GM23338 (cell line): ENCODE results near the gene ZBTB45. TPM values are rescaled to one million over a fixed set of nuclear protein-coding genes. Genes with fewer than 3 reads are reported as not detected.

Experiments used
- ATAC-seq: fragments of 200-7000 bp; cut with Tn5 transposase; 3 replicates; pipeline ENCODE4 v1.9.1; 2020
- DNase-seq: peaks from one replicate; pipeline ENCODE4 v3.0.0-alpha.2; 2015; ENCODE audit warnings: low spot score
- H2AFZ ChIP-seq: fragments of 200-600 bp; sonication (generic); 2 replicates; pipeline ENCODE4 v1.8.0; 2016; ENCODE audit warnings: antibody characterized with exemption, mild to moderate bottlenecking, moderate library complexity
- H3F3A ChIP-seq: fragments of 200-600 bp; sonication (generic); replicated peaks from 2 replicates; pipeline ENCODE4 v1.8.0; 2017; ENCODE audit warnings: antibody characterized with exemption, mixed run types, low read depth
- H3K27ac ChIP-seq: fragments of 200-600 bp; sonication (generic); 2 replicates; pipeline ENCODE4 v1.6.1; 2016; ENCODE audit warnings: low read depth
- H3K27me3 ChIP-seq: fragments of 200-600 bp; sonication (generic); 2 replicates; pipeline ENCODE4 v1.8.0; 2016; ENCODE audit warnings: mild to moderate bottlenecking, mixed run types, moderate library complexity; ENCODE audit not compliant: insufficient read depth
- H3K36me3 ChIP-seq: fragments of 200-600 bp; sonication (generic); 2 replicates; pipeline ENCODE4 v1.8.0; 2016; ENCODE audit warnings: mild to moderate bottlenecking; ENCODE audit not compliant: insufficient read depth
- H3K4me1 ChIP-seq: fragments of 200-600 bp; sonication (generic); 2 replicates; pipeline ENCODE4 v1.8.0; 2016; ENCODE audit warnings: mild to moderate bottlenecking, moderate library complexity; ENCODE audit not compliant: insufficient read depth
- H3K4me2 ChIP-seq: fragments of 200-600 bp; sonication (generic); 2 replicates; pipeline ENCODE4 v1.7.1; 2017; ENCODE audit warnings: mixed run types
- H3K4me3 ChIP-seq: fragments of 200-600 bp; sonication (generic); 2 replicates; pipeline ENCODE4 v1.6.1; 2016; ENCODE audit warnings: mixed run types
- H3K79me2 ChIP-seq: fragments of 200-600 bp; sonication (generic); replicated peaks from 2 replicates; pipeline ENCODE4 v1.8.0; 2017; ENCODE audit warnings: mild to moderate bottlenecking; ENCODE audit not compliant: insufficient read depth
- H3K9me2 ChIP-seq: fragments of 200-600 bp; sonication (generic); 2 replicates; pipeline ENCODE4 v1.8.0; 2017; ENCODE audit not compliant: insufficient read depth
- H4K20me1 ChIP-seq: fragments of 200-600 bp; sonication (generic); replicated peaks from 2 replicates; pipeline ENCODE4 v1.8.0; 2017; ENCODE audit warnings: mild to moderate bottlenecking; ENCODE audit not compliant: insufficient read depth
- H3K27ac Mint-ChIP-seq: 2 replicates; pipeline ENCODE4 v1.8.0; 2020; ENCODE audit warnings: inconsistent platforms, mild to moderate bottlenecking, moderate library complexity, mixed read lengths
- H3K27me3 Mint-ChIP-seq: 3 replicates; pipeline ENCODE4 v1.8.0; 2022; ENCODE audit warnings: low read depth, mild to moderate bottlenecking, moderate library complexity, mixed read lengths, inconsistent platforms; ENCODE audit not compliant: insufficient read depth, poor library complexity
- H3K36me3 Mint-ChIP-seq: 3 replicates; pipeline ENCODE4 v1.8.0; 2021; ENCODE audit warnings: low read depth, mild to moderate bottlenecking, inconsistent platforms, moderate library complexity, mixed read lengths
- H3K4me1 Mint-ChIP-seq: 3 replicates; pipeline ENCODE4 v1.8.0; 2020; ENCODE audit warnings: mild to moderate bottlenecking, inconsistent platforms, mixed read lengths
- H3K4me3 Mint-ChIP-seq: 3 replicates; pipeline ENCODE4 v1.8.0; 2021; ENCODE audit warnings: moderate library complexity, mild to moderate bottlenecking, inconsistent platforms, mixed read lengths
- H3K9me3 Mint-ChIP-seq: 3 replicates; pipeline ENCODE4 v1.8.0; 2020; ENCODE audit warnings: moderate library complexity, mild to moderate bottlenecking, inconsistent platforms, mixed read lengths
- CREB1 ChIP-seq: fragments of 250-450 bp; sonication (Bioruptor Pico); IDR thresholded peaks from 2 replicates; pipeline ENCODE4 v1.5.0; 2020; ENCODE audit warnings: low read depth, mild to moderate bottlenecking, moderate library complexity
- CTCF ChIP-seq, 2 experiments: fragments of 200-600 bp in 1 of 2; sonication (generic) in 1 of 2; conservative IDR thresholded peaks; 2 replicates each; pipeline versions ENCODE4 v1.5.1 to v1.6.1; 2016 to 2017; ENCODE audit warnings: antibody characterized with exemption in 2 of 2, low read depth in 2 of 2, mild to moderate bottlenecking in 2 of 2, moderate library complexity in 1 of 2
- ETS1 ChIP-seq: IDR thresholded peaks from 2 replicates; pipeline ENCODE4 v1.6.1; 2016; ENCODE audit warnings: antibody characterized with exemption
- EZH2 ChIP-seq: fragments of 200-600 bp; sonication (generic); IDR thresholded peaks from one replicate; pipeline ENCODE4 v1.8.0; 2017; ENCODE audit warnings: antibody characterized with exemption, mild to moderate bottlenecking, low read depth; ENCODE audit not compliant: unreplicated experiment
- EZH2phosphoT487 ChIP-seq: fragments of 200-600 bp; sonication (generic); IDR thresholded peaks from one replicate; pipeline ENCODE4 v1.8.1; 2018; ENCODE audit warnings: antibody characterized with exemption; ENCODE audit not compliant: unreplicated experiment
- JUNB ChIP-seq: IDR thresholded peaks from one replicate; pipeline ENCODE4 v1.6.1; 2016; ENCODE audit warnings: antibody characterized with exemption; ENCODE audit not compliant: unreplicated experiment
- NANOG ChIP-seq: IDR thresholded peaks from 2 replicates; pipeline ENCODE4 v1.6.1; 2016; ENCODE audit warnings: antibody characterized with exemption, borderline replicate concordance
- POLR2AphosphoS5 ChIP-seq: IDR thresholded peaks from 2 replicates; pipeline ENCODE4 v1.6.1; 2016; ENCODE audit warnings: antibody characterized with exemption, low read depth
- REST ChIP-seq: IDR thresholded peaks from one replicate; pipeline ENCODE4 v1.6.1; 2018; ENCODE audit warnings: antibody characterized with exemption; ENCODE audit not compliant: unreplicated experiment
- STAT1 ChIP-seq: IDR thresholded peaks from one replicate; pipeline ENCODE4 v1.6.1; 2016; ENCODE audit warnings: antibody characterized with exemption; ENCODE audit not compliant: unreplicated experiment
- ZNF114 ChIP-seq: fragments of 250-450 bp; sonication (Bioruptor Pico); IDR thresholded peaks from 2 replicates; pipeline ENCODE4 v1.5.0; 2020; ENCODE audit warnings: mild to moderate bottlenecking, moderate library complexity
- ZNF331 ChIP-seq: fragments of 250-450 bp; sonication (Bioruptor Pico); IDR thresholded peaks from 2 replicates; pipeline ENCODE4 v1.5.0; 2020; ENCODE audit warnings: low read depth, mild to moderate bottlenecking, moderate library complexity
- ZNF462 ChIP-seq: fragments of 250-450 bp; sonication (Bioruptor Pico); IDR thresholded peaks from 2 replicates; pipeline ENCODE4 v1.5.0; 2020; ENCODE audit warnings: mild to moderate bottlenecking, moderate library complexity
- polyA plus RNA-seq: library from polyadenylated mRNA; unstranded; fragments of >200 nt; fragmentation: Nextera tagmentation; extraction: Ambion mirVana; gene quantifications from 2 replicates; pipeline ENCODE4 v1.2.1, GENCODE V29; 2016
- total RNA-seq: library from RNA; depleted of rRNA; stranded (reverse); fragments of >200 nt; shearing (Covaris generic); gene quantifications from 2 replicates; pipeline ENCODE4 v1.2.3, GENCODE V29; 2014

Gene ZBTB45
- total and polyA plus RNA-seq, 2 experiments from 2014 or later = 9.5 to 10.4 TPM

- Histone ChIP-seq H3K4me3 (peak overlapping the region; percentile 99), H3K36me3 (peaks cover 41% of the 10 kb centered on the region), H4K20me1 (peaks cover 45% of the 10 kb centered on the region), H3K9me2 (no peaks in the 10 kb centered on the region), H3F3A (peaks cover 63% of the 10 kb centered on the region), H3K4me1 (peaks cover 8% of the 10 kb centered on the region; the same call in 1 of the 2 replicates), H3K27me3 (peaks cover 15% of the 10 kb centered on the region; the same call in 1 of the 2 replicates), H3K79me2 (peaks cover 37% of the 10 kb centered on the region), H3K27ac (peak overlapping the region; percentile 55; the same call in 1 of the 2 replicates), H3K4me2 (peak overlapping the region; percentile 98), H2AFZ (no peak overlapping the region)
- peak overlapping the region; percentile 45 for H3K27ac Mint-ChIP-seq
- H3K36me3 Mint-ChIP-seq = peaks cover 65% of the 10 kb centered on the region
- H3K4me1 Mint-ChIP-seq = peaks cover 22% of the 10 kb centered on the region
- ATAC-seq (no peak), DNase-seq (no peak)
- H3K9me3 Mint-ChIP-seq = peaks cover 5% of the 10 kb centered on the region; the same call in 2 of the 3 replicates
- TF ChIP-seq CTCF (conservative IDR thresholded peaks at IDR 0.05; ENCODE audit: low read depth in 2 of 2) (no peak), EZH2phosphoT487 (no peak), CREB1 (CRISPR knock-in tag) (no peak), NANOG (no peak), POLR2AphosphoS5 (no peak), REST (no peak), ZNF331 (CRISPR knock-in tag) (no peak), EZH2 (no peak), ZNF114 (CRISPR knock-in tag) (no peak), ETS1 (no peak), STAT1 (no peak), ZNF462 (CRISPR knock-in tag) (no peak), JUNB (no peak)
- H3K4me3 Mint-ChIP-seq = peak overlapping the region; percentile 99
- peaks cover 40% of the 10 kb centered on the region for H3K27me3 Mint-ChIP-seq
Measured at GRCh38 chr19:58546019-58546530, 26.5 kb upstream of the ZBTB45 start.
